HCT116 (cell line): ENCODE data around the gene SDF4.

Experiments used
- CEBPB ChIP-seq: IDR thresholded peaks from 2 replicates; pipeline ENCODE4 v1.6.1; 2012; ENCODE audit warnings: low read depth
- EGR1 ChIP-seq: IDR thresholded peaks from 2 replicates; pipeline ENCODE4 v1.6.1; 2012; ENCODE audit warnings: low read depth
- EZH2 ChIP-seq: fragments of 200-600 bp; sonication (generic); IDR thresholded peaks from 2 replicates; pipeline ENCODE4 v1.6.1; 2017; ENCODE audit warnings: antibody characterized with exemption, mixed run types
- EZH2phosphoT487 ChIP-seq: fragments of 200-600 bp; IDR thresholded peaks from 2 replicates; pipeline ENCODE4 v1.6.1; 2018; ENCODE audit warnings: antibody characterized with exemption, borderline replicate concordance
- JUND ChIP-seq: IDR thresholded peaks from 2 replicates; pipeline ENCODE4 v1.6.1; 2012
- POLR2A ChIP-seq: IDR thresholded peaks from 2 replicates; pipeline ENCODE4 v1.7.0; 2011; ENCODE audit warnings: borderline replicate concordance; ENCODE audit not compliant: insufficient read depth, insufficient read length; ENCODE audit errors: extremely low read depth
- POLR2AphosphoS5 ChIP-seq: IDR thresholded peaks from 2 replicates; pipeline ENCODE4 v1.6.1; 2011; ENCODE audit warnings: mild to moderate bottlenecking, low read depth, low read length, moderate library complexity
- RAD21 ChIP-seq: IDR thresholded peaks from 2 replicates; pipeline ENCODE4 v1.6.1; 2012; ENCODE audit warnings: low read depth, mild to moderate bottlenecking
- SIN3A ChIP-seq: IDR thresholded peaks from 2 replicates; pipeline ENCODE4 v1.6.1; 2012; ENCODE audit warnings: low read depth
- SRF ChIP-seq: IDR thresholded peaks from 2 replicates; pipeline ENCODE4 v1.6.1; 2012; ENCODE audit warnings: low read depth
- TF ChIP-seq, protein P1 (sequence below), 3 experiments: fragments of 200-600 bp in 1 of 3; sonication (generic) in 1 of 3; IDR thresholded peaks in 2 of 3; conservative IDR thresholded peaks in 1 of 3; 2 replicates each; pipeline ENCODE4 v1.5.1; 2012 to 2017; ENCODE audit warnings: low read depth in 2 of 3, low read length in 2 of 3, antibody characterized with exemption in 1 of 3, borderline replicate concordance in 1 of 3, control low read depth in 1 of 3, mild to moderate bottlenecking in 1 of 3, mixed read lengths in 1 of 3, mixed run types in 1 of 3, moderate library complexity in 1 of 3; ENCODE audit not compliant: insufficient read depth in 1 of 3
- TF ChIP-seq, protein P2 (sequence below): IDR thresholded peaks from 2 replicates; pipeline ENCODE4 v1.6.1; 2012; ENCODE audit warnings: low read depth
- TF ChIP-seq, protein P3 (sequence below): IDR thresholded peaks from 2 replicates; pipeline ENCODE4 v1.6.1; 2012
- TF ChIP-seq, protein P4 (sequence below): IDR thresholded peaks from 2 replicates; pipeline ENCODE4 v1.6.1; 2011; ENCODE audit warnings: mild to moderate bottlenecking, low read length, moderate library complexity; ENCODE audit not compliant: insufficient replicate concordance; ENCODE audit errors: extremely low read depth

GRCh38 chr1:1267488-1268283, 35.9 kb upstream of the SDF4 start:
- TF ChIP-seq, protein P1, sequence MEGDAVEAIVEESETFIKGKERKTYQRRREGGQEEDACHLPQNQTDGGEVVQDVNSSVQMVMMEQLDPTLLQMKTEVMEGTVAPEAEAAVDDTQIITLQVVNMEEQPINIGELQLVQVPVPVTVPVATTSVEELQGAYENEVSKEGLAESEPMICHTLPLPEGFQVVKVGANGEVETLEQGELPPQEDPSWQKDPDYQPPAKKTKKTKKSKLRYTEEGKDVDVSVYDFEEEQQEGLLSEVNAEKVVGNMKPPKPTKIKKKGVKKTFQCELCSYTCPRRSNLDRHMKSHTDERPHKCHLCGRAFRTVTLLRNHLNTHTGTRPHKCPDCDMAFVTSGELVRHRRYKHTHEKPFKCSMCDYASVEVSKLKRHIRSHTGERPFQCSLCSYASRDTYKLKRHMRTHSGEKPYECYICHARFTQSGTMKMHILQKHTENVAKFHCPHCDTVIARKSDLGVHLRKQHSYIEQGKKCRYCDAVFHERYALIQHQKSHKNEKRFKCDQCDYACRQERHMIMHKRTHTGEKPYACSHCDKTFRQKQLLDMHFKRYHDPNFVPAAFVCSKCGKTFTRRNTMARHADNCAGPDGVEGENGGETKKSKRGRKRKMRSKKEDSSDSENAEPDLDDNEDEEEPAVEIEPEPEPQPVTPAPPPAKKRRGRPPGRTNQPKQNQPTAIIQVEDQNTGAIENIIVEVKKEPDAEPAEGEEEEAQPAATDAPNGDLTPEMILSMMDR (IDR thresholded peaks at IDR 0.05 in 2 of 3, conservative IDR thresholded peaks at IDR 0.05 in 1 of 3; ENCODE audit: borderline replicate concordance in 1 of 3, insufficient read depth in 1 of 3, low read depth in 2 of 3, low read length in 2 of 3), result no peak
- TF ChIP-seq POLR2A (no peak), POLR2AphosphoS5 (no peak), CEBPB (no peak), EGR1 (no peak), EZH2 (no peak), RAD21 (no peak), JUND (no peak), SIN3A (no peak), SRF (no peak), EZH2phosphoT487 (no peak)
- TF ChIP-seq, protein P2, sequence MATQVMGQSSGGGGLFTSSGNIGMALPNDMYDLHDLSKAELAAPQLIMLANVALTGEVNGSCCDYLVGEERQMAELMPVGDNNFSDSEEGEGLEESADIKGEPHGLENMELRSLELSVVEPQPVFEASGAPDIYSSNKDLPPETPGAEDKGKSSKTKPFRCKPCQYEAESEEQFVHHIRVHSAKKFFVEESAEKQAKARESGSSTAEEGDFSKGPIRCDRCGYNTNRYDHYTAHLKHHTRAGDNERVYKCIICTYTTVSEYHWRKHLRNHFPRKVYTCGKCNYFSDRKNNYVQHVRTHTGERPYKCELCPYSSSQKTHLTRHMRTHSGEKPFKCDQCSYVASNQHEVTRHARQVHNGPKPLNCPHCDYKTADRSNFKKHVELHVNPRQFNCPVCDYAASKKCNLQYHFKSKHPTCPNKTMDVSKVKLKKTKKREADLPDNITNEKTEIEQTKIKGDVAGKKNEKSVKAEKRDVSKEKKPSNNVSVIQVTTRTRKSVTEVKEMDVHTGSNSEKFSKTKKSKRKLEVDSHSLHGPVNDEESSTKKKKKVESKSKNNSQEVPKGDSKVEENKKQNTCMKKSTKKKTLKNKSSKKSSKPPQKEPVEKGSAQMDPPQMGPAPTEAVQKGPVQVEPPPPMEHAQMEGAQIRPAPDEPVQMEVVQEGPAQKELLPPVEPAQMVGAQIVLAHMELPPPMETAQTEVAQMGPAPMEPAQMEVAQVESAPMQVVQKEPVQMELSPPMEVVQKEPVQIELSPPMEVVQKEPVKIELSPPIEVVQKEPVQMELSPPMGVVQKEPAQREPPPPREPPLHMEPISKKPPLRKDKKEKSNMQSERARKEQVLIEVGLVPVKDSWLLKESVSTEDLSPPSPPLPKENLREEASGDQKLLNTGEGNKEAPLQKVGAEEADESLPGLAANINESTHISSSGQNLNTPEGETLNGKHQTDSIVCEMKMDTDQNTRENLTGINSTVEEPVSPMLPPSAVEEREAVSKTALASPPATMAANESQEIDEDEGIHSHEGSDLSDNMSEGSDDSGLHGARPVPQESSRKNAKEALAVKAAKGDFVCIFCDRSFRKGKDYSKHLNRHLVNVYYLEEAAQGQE, result no peak
- TF ChIP-seq, protein P3, sequence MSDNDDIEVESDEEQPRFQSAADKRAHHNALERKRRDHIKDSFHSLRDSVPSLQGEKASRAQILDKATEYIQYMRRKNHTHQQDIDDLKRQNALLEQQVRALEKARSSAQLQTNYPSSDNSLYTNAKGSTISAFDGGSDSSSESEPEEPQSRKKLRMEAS, result no peak
- TF ChIP-seq, protein P4, sequence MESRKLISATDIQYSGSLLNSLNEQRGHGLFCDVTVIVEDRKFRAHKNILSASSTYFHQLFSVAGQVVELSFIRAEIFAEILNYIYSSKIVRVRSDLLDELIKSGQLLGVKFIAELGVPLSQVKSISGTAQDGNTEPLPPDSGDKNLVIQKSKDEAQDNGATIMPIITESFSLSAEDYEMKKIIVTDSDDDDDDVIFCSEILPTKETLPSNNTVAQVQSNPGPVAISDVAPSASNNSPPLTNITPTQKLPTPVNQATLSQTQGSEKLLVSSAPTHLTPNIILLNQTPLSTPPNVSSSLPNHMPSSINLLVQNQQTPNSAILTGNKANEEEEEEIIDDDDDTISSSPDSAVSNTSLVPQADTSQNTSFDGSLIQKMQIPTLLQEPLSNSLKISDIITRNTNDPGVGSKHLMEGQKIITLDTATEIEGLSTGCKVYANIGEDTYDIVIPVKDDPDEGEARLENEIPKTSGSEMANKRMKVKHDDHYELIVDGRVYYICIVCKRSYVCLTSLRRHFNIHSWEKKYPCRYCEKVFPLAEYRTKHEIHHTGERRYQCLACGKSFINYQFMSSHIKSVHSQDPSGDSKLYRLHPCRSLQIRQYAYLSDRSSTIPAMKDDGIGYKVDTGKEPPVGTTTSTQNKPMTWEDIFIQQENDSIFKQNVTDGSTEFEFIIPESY, result no peak
